ENCODE results near the gene TMEM213. TPM values are rescaled to one million over a fixed set of nuclear protein-coding genes. Genes with fewer than 3 reads are reported as not detected.

Gene TMEM213
- total and polyA plus RNA-seq, 2 of the 13 experiments (the other 11 are each of a cell fraction or from before 2014, with no cell fraction given): not detected

GRCh38 chr7:138813945-138814344 is 16.2 kb downstream of the TMEM213 start (continued):
- TF ChIP-seq RNF219 (CRISPR knock-in tag; IDR thresholded peaks at IDR 0.05): no peak
- TF ChIP-seq ZMYM2 (CRISPR knock-in tag; IDR thresholded peaks at IDR 0.05): no peak
- TF ChIP-seq, protein P1, sequence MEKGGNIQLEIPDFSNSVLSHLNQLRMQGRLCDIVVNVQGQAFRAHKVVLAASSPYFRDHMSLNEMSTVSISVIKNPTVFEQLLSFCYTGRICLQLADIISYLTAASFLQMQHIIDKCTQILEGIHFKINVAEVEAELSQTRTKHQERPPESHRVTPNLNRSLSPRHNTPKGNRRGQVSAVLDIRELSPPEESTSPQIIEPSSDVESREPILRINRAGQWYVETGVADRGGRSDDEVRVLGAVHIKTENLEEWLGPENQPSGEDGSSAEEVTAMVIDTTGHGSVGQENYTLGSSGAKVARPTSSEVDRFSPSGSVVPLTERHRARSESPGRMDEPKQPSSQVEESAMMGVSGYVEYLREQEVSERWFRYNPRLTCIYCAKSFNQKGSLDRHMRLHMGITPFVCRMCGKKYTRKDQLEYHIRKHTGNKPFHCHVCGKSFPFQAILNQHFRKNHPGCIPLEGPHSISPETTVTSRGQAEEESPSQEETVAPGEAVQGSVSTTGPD (CRISPR knock-in tag; IDR thresholded peaks at IDR 0.05): no peak
- TF ChIP-seq GATAD2A (CRISPR knock-in tag; IDR thresholded peaks at IDR 0.05): no peak
- TF ChIP-seq RARG (CRISPR knock-in tag; IDR thresholded peaks at IDR 0.05; ENCODE audit: low read depth): no peak
- no peak for TF ChIP-seq ZNF614 (CRISPR knock-in tag; IDR thresholded peaks at IDR 0.05; ENCODE audit: borderline replicate concordance)
- TF ChIP-seq, protein P2, sequence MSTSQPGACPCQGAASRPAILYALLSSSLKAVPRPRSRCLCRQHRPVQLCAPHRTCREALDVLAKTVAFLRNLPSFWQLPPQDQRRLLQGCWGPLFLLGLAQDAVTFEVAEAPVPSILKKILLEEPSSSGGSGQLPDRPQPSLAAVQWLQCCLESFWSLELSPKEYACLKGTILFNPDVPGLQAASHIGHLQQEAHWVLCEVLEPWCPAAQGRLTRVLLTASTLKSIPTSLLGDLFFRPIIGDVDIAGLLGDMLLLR (CRISPR knock-in tag; IDR thresholded peaks at IDR 0.05): no peak
- TF ChIP-seq ZNF569 (CRISPR knock-in tag; IDR thresholded peaks at IDR 0.05; ENCODE audit: borderline replicate concordance): no peak
- no peak for TF ChIP-seq RNF2 (conservative IDR thresholded peaks at IDR 0.05; ENCODE audit: low read depth)
- no peak for TF ChIP-seq CENPX (CRISPR knock-in tag; IDR thresholded peaks at IDR 0.05)

All from HepG2 (cell line).